ENCODE measurements around the gene ITGAE.

Gene ITGAE

GRCh38 chr17:3834811-3835210, 33.8 kb upstream of the ITGAE start:
- no peak overlapping the region for H3K9ac ChIP-seq (ENCODE audit: low read depth, low read length)
- H3K9me3 ChIP-seq (ENCODE audit: control insufficient read depth, insufficient read depth, low read length) = no peaks in the 10 kb centered on the region
- no peaks in the 10 kb centered on the region for H3K4me1 ChIP-seq (ENCODE audit: insufficient read depth, low read length)
- peaks cover 20% of the 10 kb centered on the region for H3K36me3 ChIP-seq (ENCODE audit: insufficient read depth, low read length)

- Histone ChIP-seq H3K9ac (ENCODE audit: low read depth, low read length) (no peak overlapping the region), H3K9me3 (ENCODE audit: control insufficient read depth, insufficient read depth, low read length) (no peaks in the 10 kb centered on the region), H3K4me1 (ENCODE audit: insufficient read depth, low read length) (no peaks in the 10 kb centered on the region), H3K36me3 (ENCODE audit: insufficient read depth, low read length) (peaks cover 15% of the 10 kb centered on the region)
Measured at GRCh38 chr17:3828852-3829232, 27.9 kb upstream of the ITGAE start.

GRCh38 chr17:3828151-3828851, 27.3 kb upstream of the ITGAE start:
- H3K36me3 ChIP-seq (ENCODE audit: insufficient read depth, low read length) = peaks cover 13% of the 10 kb centered on the region
- no peaks in the 10 kb centered on the region for H3K9me3 ChIP-seq (ENCODE audit: control insufficient read depth, insufficient read depth, low read length)
- no peak overlapping the region for H3K9ac ChIP-seq (ENCODE audit: low read depth, low read length)
- no peaks in the 10 kb centered on the region for H3K4me1 ChIP-seq (ENCODE audit: insufficient read depth, low read length)

GRCh38 chr17:3827124-3827773, 26.3 kb upstream of the ITGAE start:
- no peaks in the 10 kb centered on the region for H3K9me3 ChIP-seq (ENCODE audit: control insufficient read depth, insufficient read depth, low read length)
- peaks cover 10% of the 10 kb centered on the region for H3K36me3 ChIP-seq (ENCODE audit: insufficient read depth, low read length)
- no peaks in the 10 kb centered on the region for H3K4me1 ChIP-seq (ENCODE audit: insufficient read depth, low read length)
- H3K9ac ChIP-seq (ENCODE audit: low read depth, low read length) = no peak overlapping the region

GRCh38 chr17:3826191-3826590, 25.2 kb upstream of the ITGAE start:
- H3K36me3 ChIP-seq (ENCODE audit: insufficient read depth, low read length) = peaks cover 11% of the 10 kb centered on the region
- no peaks in the 10 kb centered on the region for H3K9me3 ChIP-seq (ENCODE audit: control insufficient read depth, insufficient read depth, low read length)
- H3K4me1 ChIP-seq (ENCODE audit: insufficient read depth, low read length) = no peaks in the 10 kb centered on the region
- H3K9ac ChIP-seq (ENCODE audit: low read depth, low read length) = no peak overlapping the region

- Histone ChIP-seq H3K9ac (ENCODE audit: low read depth, low read length) (no peak overlapping the region), H3K36me3 (ENCODE audit: insufficient read depth, low read length) (peaks cover 21% of the 10 kb centered on the region), H3K9me3 (ENCODE audit: control insufficient read depth, insufficient read depth, low read length) (no peaks in the 10 kb centered on the region), H3K4me1 (ENCODE audit: insufficient read depth, low read length) (no peaks in the 10 kb centered on the region)
Measured at GRCh38 chr17:3821101-3821500, 20.1 kb upstream of the ITGAE start.

GRCh38 chr17:3818786-3819185, 17.8 kb upstream of the ITGAE start:
- peaks cover 21% of the 10 kb centered on the region for H3K36me3 ChIP-seq (ENCODE audit: insufficient read depth, low read length)
- H3K9ac ChIP-seq (ENCODE audit: low read depth, low read length) = no peak overlapping the region
- no peaks in the 10 kb centered on the region for H3K9me3 ChIP-seq (ENCODE audit: control insufficient read depth, insufficient read depth, low read length)
- H3K4me1 ChIP-seq (ENCODE audit: insufficient read depth, low read length) = no peaks in the 10 kb centered on the region

- Histone ChIP-seq H3K36me3 (ENCODE audit: insufficient read depth, low read length) (peaks cover 26% of the 10 kb centered on the region), H3K9ac (ENCODE audit: low read depth, low read length) (no peak overlapping the region), H3K4me1 (ENCODE audit: insufficient read depth, low read length) (no peaks in the 10 kb centered on the region), H3K9me3 (ENCODE audit: control insufficient read depth, insufficient read depth, low read length) (no peaks in the 10 kb centered on the region)
Measured at GRCh38 chr17:3817851-3818605, 17.0 kb upstream of the ITGAE start.

GRCh38 chr17:3815925-3816324, 14.9 kb upstream of the ITGAE start:
- Histone ChIP-seq H3K4me1 (ENCODE audit: insufficient read depth, low read length) (no peaks in the 10 kb centered on the region), H3K9ac (ENCODE audit: low read depth, low read length) (no peak overlapping the region), H3K9me3 (ENCODE audit: control insufficient read depth, insufficient read depth, low read length) (no peaks in the 10 kb centered on the region), H3K36me3 (ENCODE audit: insufficient read depth, low read length) (peaks cover 29% of the 10 kb centered on the region)

GRCh38 chr17:3815122-3815521, 14.1 kb upstream of the ITGAE start:
- H3K36me3 ChIP-seq (ENCODE audit: insufficient read depth, low read length) = peaks cover 27% of the 10 kb centered on the region
- H3K4me1 ChIP-seq (ENCODE audit: insufficient read depth, low read length) = no peaks in the 10 kb centered on the region

GRCh38 chr17:3814361-3814760, 13.4 kb upstream of the ITGAE start:
- Histone ChIP-seq H3K9ac (ENCODE audit: low read depth, low read length) (no peak overlapping the region), H3K4me1 (ENCODE audit: insufficient read depth, low read length) (no peaks in the 10 kb centered on the region), H3K36me3 (ENCODE audit: insufficient read depth, low read length) (peaks cover 27% of the 10 kb centered on the region), H3K9me3 (ENCODE audit: control insufficient read depth, insufficient read depth, low read length) (no peaks in the 10 kb centered on the region)

More at GRCh38 chr17:3815122-3815521, 14.1 kb upstream of the ITGAE start:
- H3K9ac ChIP-seq (ENCODE audit: low read depth, low read length) = no peak overlapping the region; the same call in 1 of the 2 replicates
- no peaks in the 10 kb centered on the region for H3K9me3 ChIP-seq (ENCODE audit: control insufficient read depth, insufficient read depth, low read length)

- no peaks in the 10 kb centered on the region for H3K4me1 ChIP-seq (ENCODE audit: insufficient read depth, low read length)
- no peaks in the 10 kb centered on the region for H3K9me3 ChIP-seq (ENCODE audit: control insufficient read depth, insufficient read depth, low read length)
- H3K36me3 ChIP-seq (ENCODE audit: insufficient read depth, low read length) = peaks cover 18% of the 10 kb centered on the region
- H3K9ac ChIP-seq (ENCODE audit: low read depth, low read length) = no peak overlapping the region
Measured at GRCh38 chr17:3813171-3813570, 12.2 kb upstream of the ITGAE start.

- no peak overlapping the region for H3K9ac ChIP-seq (ENCODE audit: low read depth, low read length)
- no peaks in the 10 kb centered on the region for H3K9me3 ChIP-seq (ENCODE audit: control insufficient read depth, insufficient read depth, low read length)
- H3K4me1 ChIP-seq (ENCODE audit: insufficient read depth, low read length) = no peaks in the 10 kb centered on the region
- H3K36me3 ChIP-seq (ENCODE audit: insufficient read depth, low read length) = peaks cover 18% of the 10 kb centered on the region
Measured at GRCh38 chr17:3812771-3813170, 11.8 kb upstream of the ITGAE start.

- no peak overlapping the region for H3K9ac ChIP-seq (ENCODE audit: low read depth, low read length)
- H3K4me1 ChIP-seq (ENCODE audit: insufficient read depth, low read length) = no peaks in the 10 kb centered on the region
- H3K36me3 ChIP-seq (ENCODE audit: insufficient read depth, low read length) = peaks cover 22% of the 10 kb centered on the region
- H3K9me3 ChIP-seq (ENCODE audit: control insufficient read depth, insufficient read depth, low read length) = no peaks in the 10 kb centered on the region
Measured at GRCh38 chr17:3812284-3812683, 11.3 kb upstream of the ITGAE start.

- H3K4me1 ChIP-seq (ENCODE audit: insufficient read depth, low read length) = no peaks in the 10 kb centered on the region
- peaks cover 23% of the 10 kb centered on the region for H3K36me3 ChIP-seq (ENCODE audit: insufficient read depth, low read length)
- no peak overlapping the region for H3K9ac ChIP-seq (ENCODE audit: low read depth, low read length)
- H3K9me3 ChIP-seq (ENCODE audit: control insufficient read depth, insufficient read depth, low read length) = no peaks in the 10 kb centered on the region
Measured at GRCh38 chr17:3810019-3810418, 9.0 kb upstream of the ITGAE start.

Data from ES-I3 (cell line).